K562 (cell line): ENCODE measurements around the gene CAMK2B. TPM values are rescaled to one million over a fixed set of nuclear protein-coding genes. Genes with fewer than 3 reads are reported as not detected.

Source experiments
- AFF1 ChIP-seq, 2 experiments: fragments of 450-650 bp; IDR thresholded peaks; 2 replicates each; pipeline ENCODE4 v1.6.1; 2018; ENCODE audit warnings: mild to moderate bottlenecking in 2 of 2, low read depth in 1 of 2; ENCODE audit not compliant: partially characterized antibody in 2 of 2
- CBX5 ChIP-seq: IDR thresholded peaks from 2 replicates; pipeline ENCODE4 v1.6.1; 2014; ENCODE audit warnings: low read depth, borderline replicate concordance
- CCNT2 ChIP-seq: IDR thresholded peaks from 2 replicates; pipeline ENCODE4 v1.6.1; 2011; ENCODE audit warnings: borderline replicate concordance, low read depth, mild to moderate bottlenecking, moderate library complexity, mixed read lengths, low read length; ENCODE audit not compliant: insufficient read length; ENCODE audit errors: extremely low read depth
- ELK1 ChIP-seq: sonication (generic); formaldehyde crosslinking; IDR thresholded peaks from 2 replicates; pipeline ENCODE4 v1.8.1; 2022; ENCODE audit warnings: missing genetic modification reagents
- GATAD2B ChIP-seq: fragments of 450-650 bp; IDR thresholded peaks from 2 replicates; pipeline ENCODE4 v1.6.1; 2017; ENCODE audit warnings: mild to moderate bottlenecking, borderline replicate concordance
- MBD2 ChIP-seq: sonication (generic); IDR thresholded peaks from 2 replicates; pipeline ENCODE4 v1.6.1; 2016; ENCODE audit warnings: low read depth, borderline replicate concordance
- NFXL1 ChIP-seq: fragments of 450-650 bp; formaldehyde crosslinking; IDR thresholded peaks from 2 replicates; pipeline ENCODE4 v1.4.0; 2021; ENCODE audit warnings: mild to moderate bottlenecking
- NR3C1 ChIP-seq: sonication (generic); formaldehyde crosslinking; IDR thresholded peaks from 2 replicates; pipeline ENCODE4 v1.8.1; 2022; ENCODE audit warnings: missing genetic modification reagents
- ZBED1 ChIP-seq: IDR thresholded peaks from 2 replicates; pipeline ENCODE4 v1.6.1; 2014
- polyA plus RNA-seq, 8 experiments: library from polyadenylated mRNA; depleted of rRNA in 4 of 8; stranded (reverse) in 5 of 8; unstranded in 3 of 8; fragments of >200 nt; fragmentation: Nextera tagmentation in 2 of 8; fragmentation: Illumina TruSeq in 1 of 8; extraction: Ambion mirVana in 2 of 8; extraction: Trizol in 1 of 8; gene quantifications; 2 replicates each; pipeline versions ENCODE4 v1.2.1 to v1.2.3, GENCODE V29; 2011 to 2014; ENCODE audit warnings: inconsistent platforms in 1 of 8, missing spikeins in 1 of 8
- total RNA-seq, 7 experiments: library from RNA; depleted of rRNA in 6 of 7; stranded (reverse); fragments of >200 nt in 6 of 7; fragmentation: Illumina TruSeq in 2 of 7; extraction: Trizol in 2 of 7; gene quantifications; 2 replicates each; pipeline versions ENCODE4 v1.2.1 to v1.2.3, GENCODE V29; 2011 to 2021; ENCODE audit warnings: low replicate concordance in 1 of 7

Gene CAMK2B
- total and polyA plus RNA-seq, 9 of the 15 experiments (the other 6 are each of a cell fraction or from before 2014, with no cell fraction given), result 0.04 to 0.09 (median 0.05) TPM; not detected in 4

GRCh38 chr7:44276571-44277221, 48.7 kb downstream of the CAMK2B start (continued):
- no peak for TF ChIP-seq CCNT2
- no peak for TF ChIP-seq NR3C1
- TF ChIP-seq ELK1, result no peak
- no peak for TF ChIP-seq CBX5
- no peak for TF ChIP-seq MBD2
- no peak for TF ChIP-seq NFXL1 (CRISPR knock-in tag)
- no peak for TF ChIP-seq ZBED1
- TF ChIP-seq GATAD2B, result no peak
- no peak for TF ChIP-seq AFF1 (IDR thresholded peaks at IDR 0.05; ENCODE audit: low read depth in 1 of 2, partially characterized antibody in 2 of 2)
